Measurements from ENCODE around the gene LARP1.
"Not testable (repeated sequence)": the region's sequence is repeated elsewhere in the genome, so short reads cannot be mapped to it uniquely, and the experiment has no call there.

LARP1 gene

GRCh38 chr5:154824070-154824469 lies 68.9 kb downstream of the LARP1 start:
- Histone ChIP-seq H3K4me3 (ENCODE audit: low read length in 2 of 2) (no peak overlapping the region), H3K27me3 (ENCODE audit: control insufficient read depth in 1 of 2, insufficient read depth in 2 of 2, low read length in 2 of 2) (no peaks in the 10 kb centered on the region), H3K27ac (ENCODE audit: low read length) (no peak overlapping the region), H3K36me3 (ENCODE audit: control insufficient read depth in 2 of 2, insufficient read depth in 2 of 2, low read length in 2 of 2) (peaks cover 47 to 57% of the 10 kb centered on the region in 2 donors), H3K9me3 (ENCODE audit: control insufficient read depth in 2 of 2, low read length in 2 of 2) (no peaks in the 10 kb centered on the region), H3K9ac (ENCODE audit: low read length in 2 of 2) (no peak overlapping the region), H3K4me1 (ENCODE audit: control insufficient read depth, insufficient read depth, low read length) (peaks cover under 1% of the 10 kb centered on the region)

- Histone ChIP-seq H3K4me3 (ENCODE audit: low read length in 2 of 2) (no peak overlapping the region), H3K9ac (ENCODE audit: low read length in 2 of 2) (no peak overlapping the region), H3K4me1 (ENCODE audit: control insufficient read depth, insufficient read depth, low read length) (peaks cover 3% of the 10 kb centered on the region), H3K27me3 (ENCODE audit: control insufficient read depth in 1 of 2, insufficient read depth in 2 of 2, low read length in 2 of 2) (no peaks in the 10 kb centered on the region), H3K9me3 (ENCODE audit: control insufficient read depth in 2 of 2, low read length in 2 of 2) (no peaks in the 10 kb centered on the region), H3K36me3 (ENCODE audit: control insufficient read depth in 2 of 2, insufficient read depth in 2 of 2, low read length in 2 of 2) (peaks cover 17 to 31% of the 10 kb centered on the region in 2 donors), H3K27ac (ENCODE audit: low read length) (no peak overlapping the region)
These were observed 74.0 kb downstream of the LARP1 start for GRCh38 chr5:154829181-154829588.

GRCh38 chr5:154829589-154830218 lies 74.5 kb downstream of the LARP1 start:
- H3K27me3 ChIP-seq (ENCODE audit: control insufficient read depth in 1 of 2, insufficient read depth in 2 of 2, low read length in 2 of 2): no peaks in the 10 kb centered on the region
- H3K27ac ChIP-seq (ENCODE audit: low read length): no peak overlapping the region
- no peak overlapping the region for H3K4me3 ChIP-seq (ENCODE audit: low read length in 2 of 2)
- no peak overlapping the region for H3K9ac ChIP-seq (ENCODE audit: low read length in 2 of 2)
- no peaks in the 10 kb centered on the region for H3K9me3 ChIP-seq (ENCODE audit: control insufficient read depth in 2 of 2, low read length in 2 of 2)
- peaks cover 3% of the 10 kb centered on the region for H3K4me1 ChIP-seq (ENCODE audit: control insufficient read depth, insufficient read depth, low read length)
- H3K36me3 ChIP-seq (ENCODE audit: control insufficient read depth in 2 of 2, insufficient read depth in 2 of 2, low read length in 2 of 2): peaks cover 15 to 29% of the 10 kb centered on the region in 2 donors

- no peaks in the 10 kb centered on the region for H3K9me3 ChIP-seq (ENCODE audit: control insufficient read depth in 2 of 2, low read length in 2 of 2)
- no peak overlapping the region for H3K4me3 ChIP-seq (ENCODE audit: low read length in 2 of 2)
- H3K36me3 ChIP-seq (ENCODE audit: control insufficient read depth in 2 of 2, insufficient read depth in 2 of 2, low read length in 2 of 2): peaks cover 15 to 29% of the 10 kb centered on the region in 2 donors
- H3K9ac ChIP-seq (ENCODE audit: low read length in 2 of 2): no peak overlapping the region
- H3K27me3 ChIP-seq (ENCODE audit: control insufficient read depth in 1 of 2, insufficient read depth in 2 of 2, low read length in 2 of 2): no peaks in the 10 kb centered on the region
- peaks cover 8% of the 10 kb centered on the region for H3K4me1 ChIP-seq (ENCODE audit: control insufficient read depth, insufficient read depth, low read length)
- no peak overlapping the region for H3K27ac ChIP-seq (ENCODE audit: low read length)
These were observed 75.0 kb downstream of the LARP1 start for GRCh38 chr5:154830219-154830595.

GRCh38 chr5:154830596-154830995 lies 75.4 kb downstream of the LARP1 start:
- Histone ChIP-seq H3K36me3 (ENCODE audit: control insufficient read depth in 2 of 2, insufficient read depth in 2 of 2, low read length in 2 of 2) (peaks cover 15 to 29% of the 10 kb centered on the region in 2 donors), H3K27me3 (ENCODE audit: control insufficient read depth in 1 of 2, insufficient read depth in 2 of 2, low read length in 2 of 2) (no peaks in the 10 kb centered on the region), H3K27ac (ENCODE audit: low read length) (no peak overlapping the region), H3K4me1 (ENCODE audit: control insufficient read depth, insufficient read depth, low read length) (peaks cover 8% of the 10 kb centered on the region), H3K9ac (ENCODE audit: low read length in 2 of 2) (no peak overlapping the region), H3K4me3 (ENCODE audit: low read length in 2 of 2) (no peak overlapping the region), H3K9me3 (ENCODE audit: control insufficient read depth in 2 of 2, low read length in 2 of 2) (no peaks in the 10 kb centered on the region)

- H3K27me3 ChIP-seq (ENCODE audit: control insufficient read depth in 1 of 2, insufficient read depth in 2 of 2, low read length in 2 of 2): no peaks in the 10 kb centered on the region
- peaks cover 15 to 28% of the 10 kb centered on the region in 2 donors for H3K36me3 ChIP-seq (ENCODE audit: control insufficient read depth in 2 of 2, insufficient read depth in 2 of 2, low read length in 2 of 2)
- no peak overlapping the region for H3K27ac ChIP-seq (ENCODE audit: low read length)
- H3K4me1 ChIP-seq (ENCODE audit: control insufficient read depth, insufficient read depth, low read length): peaks cover 11% of the 10 kb centered on the region
- H3K4me3 ChIP-seq (ENCODE audit: low read length in 2 of 2): no peak overlapping the region
- H3K9me3 ChIP-seq (ENCODE audit: control insufficient read depth in 2 of 2, low read length in 2 of 2): no peaks in the 10 kb centered on the region
- H3K9ac ChIP-seq (ENCODE audit: low read length in 2 of 2): no peak overlapping the region
These were observed 76.3 kb downstream of the LARP1 start for GRCh38 chr5:154831451-154831850.

GRCh38 chr5:154832804-154833203 lies 77.6 kb downstream of the LARP1 start:
- Histone ChIP-seq H3K36me3 (ENCODE audit: control insufficient read depth in 2 of 2, insufficient read depth in 2 of 2, low read length in 2 of 2) (peaks cover 16 to 29% of the 10 kb centered on the region in 2 donors), H3K4me1 (ENCODE audit: control insufficient read depth, insufficient read depth, low read length) (peaks cover 13% of the 10 kb centered on the region)
- H3K9me3 ChIP-seq (ENCODE audit: control insufficient read depth in 2 of 2, low read length in 2 of 2); H3K27ac ChIP-seq (ENCODE audit: low read length); H3K4me3 ChIP-seq (ENCODE audit: low read length in 2 of 2); H3K9ac ChIP-seq (ENCODE audit: low read length in 2 of 2); H3K27me3 ChIP-seq (ENCODE audit: control insufficient read depth in 1 of 2, insufficient read depth in 2 of 2, low read length in 2 of 2): not testable (repeated sequence)

GRCh38 chr5:154834053-154834452 lies 78.9 kb downstream of the LARP1 start:
- peak overlapping the region; percentile 83 for H3K27ac ChIP-seq (ENCODE audit: low read length)
- H3K27me3 ChIP-seq (ENCODE audit: control insufficient read depth in 1 of 2, insufficient read depth in 2 of 2, low read length in 2 of 2): no peaks in the 10 kb centered on the region
- H3K9me3 ChIP-seq (ENCODE audit: control insufficient read depth in 2 of 2, low read length in 2 of 2): no peaks in the 10 kb centered on the region
- peak overlapping the region in 1 of 2 donors; percentile 73 for H3K4me3 ChIP-seq (ENCODE audit: low read length in 2 of 2)
- peak overlapping the region in 1 of 2 donors; percentile 75 for H3K9ac ChIP-seq (ENCODE audit: low read length in 2 of 2)
- H3K36me3 ChIP-seq (ENCODE audit: control insufficient read depth in 2 of 2, insufficient read depth in 2 of 2, low read length in 2 of 2): peaks cover 16 to 24% of the 10 kb centered on the region in 2 donors
- H3K4me1 ChIP-seq (ENCODE audit: control insufficient read depth, insufficient read depth, low read length): peaks cover 14% of the 10 kb centered on the region

GRCh38 chr5:154835701-154836052 lies 80.5 kb downstream of the LARP1 start:
- not testable (repeated sequence) for H3K27me3 ChIP-seq (ENCODE audit: control insufficient read depth in 1 of 2, insufficient read depth in 2 of 2, low read length in 2 of 2); H3K36me3 ChIP-seq (ENCODE audit: control insufficient read depth in 2 of 2, insufficient read depth in 2 of 2, low read length in 2 of 2); H3K9ac ChIP-seq (ENCODE audit: low read length in 2 of 2); H3K9me3 ChIP-seq (ENCODE audit: control insufficient read depth in 2 of 2, low read length in 2 of 2)
- Histone ChIP-seq H3K4me3 (ENCODE audit: low read length in 2 of 2) (peak overlapping the region in 1 of 2 donors; percentile 73), H3K4me1 (ENCODE audit: control insufficient read depth, insufficient read depth, low read length) (peaks cover 11% of the 10 kb centered on the region), H3K27ac (ENCODE audit: low read length) (peak overlapping the region; percentile 46)

GRCh38 chr5:154836225-154836624 lies 81.0 kb downstream of the LARP1 start:
- Histone ChIP-seq H3K27me3 (ENCODE audit: control insufficient read depth in 1 of 2, insufficient read depth in 2 of 2, low read length in 2 of 2) (no peaks in the 10 kb centered on the region), H3K9ac (ENCODE audit: low read length in 2 of 2) (no peak overlapping the region), H3K4me3 (ENCODE audit: low read length in 2 of 2) (no peak overlapping the region), H3K4me1 (ENCODE audit: control insufficient read depth, insufficient read depth, low read length) (peaks cover 11% of the 10 kb centered on the region), H3K9me3 (ENCODE audit: control insufficient read depth in 2 of 2, low read length in 2 of 2) (no peaks in the 10 kb centered on the region), H3K27ac (ENCODE audit: low read length) (peak overlapping the region; percentile 46), H3K36me3 (ENCODE audit: control insufficient read depth in 2 of 2, insufficient read depth in 2 of 2, low read length in 2 of 2) (peaks cover 3 to 7% of the 10 kb centered on the region in 2 donors)

- no peak overlapping the region for H3K9ac ChIP-seq (ENCODE audit: low read length in 2 of 2)
- no peak overlapping the region for H3K4me3 ChIP-seq (ENCODE audit: low read length in 2 of 2)
- H3K4me1 ChIP-seq (ENCODE audit: control insufficient read depth, insufficient read depth, low read length): peaks cover 11% of the 10 kb centered on the region
- H3K27me3 ChIP-seq (ENCODE audit: control insufficient read depth in 1 of 2, insufficient read depth in 2 of 2, low read length in 2 of 2): no peaks in the 10 kb centered on the region
- H3K36me3 ChIP-seq (ENCODE audit: control insufficient read depth in 2 of 2, insufficient read depth in 2 of 2, low read length in 2 of 2): peaks cover 3 to 7% of the 10 kb centered on the region in 2 donors
- peak overlapping the region; percentile 49 for H3K27ac ChIP-seq (ENCODE audit: low read length)
- no peaks in the 10 kb centered on the region for H3K9me3 ChIP-seq (ENCODE audit: control insufficient read depth in 2 of 2, low read length in 2 of 2)
These were observed 82.1 kb downstream of the LARP1 start for GRCh38 chr5:154837009-154837901.

Data from stomach smooth muscle (tissue), 2 donors.